HepG2 (cell line): ENCODE results near the gene MTA1. TPM values are rescaled to one million over a fixed set of nuclear protein-coding genes. Genes with fewer than 3 reads are reported as not detected.

Experiments used
- DMAP1 ChIP-seq: IDR thresholded peaks from 2 replicates; pipeline ENCODE4 v1.6.1; 2016
- E2F2 ChIP-seq: sonication (generic); formaldehyde crosslinking; IDR thresholded peaks from 2 replicates; pipeline ENCODE4 v1.4.0; 2020; ENCODE audit warnings: missing genetic modification reagents, borderline replicate concordance
- GATAD1 ChIP-seq: IDR thresholded peaks from 2 replicates; pipeline ENCODE4 v1.6.1; 2016; ENCODE audit warnings: missing genetic modification reagents, missing compliant biosample characterization
- GLI4 ChIP-seq: sonication (generic); formaldehyde crosslinking; IDR thresholded peaks from 2 replicates; pipeline ENCODE4 v1.5.1; 2020; ENCODE audit warnings: missing genetic modification reagents, mild to moderate bottlenecking, moderate library complexity, borderline replicate concordance
- HNRNPUL1 ChIP-seq: fragments of 200-400 bp; formaldehyde crosslinking; IDR thresholded peaks from 2 replicates; pipeline ENCODE4 v1.6.1; 2017; ENCODE audit warnings: low read depth, mild to moderate bottlenecking, low read length, moderate library complexity
- KAT2B ChIP-seq: fragments of 150-350 bp; IDR thresholded peaks from 2 replicates; pipeline ENCODE4 v1.6.1; 2014; ENCODE audit warnings: low read depth, low read length, borderline replicate concordance
- KAT8 ChIP-seq: IDR thresholded peaks from 2 replicates; pipeline ENCODE4 v1.6.1; 2016; ENCODE audit warnings: missing genetic modification reagents, missing compliant biosample characterization
- KIAA2018 ChIP-seq: sonication (generic); formaldehyde crosslinking; IDR thresholded peaks from 2 replicates; pipeline ENCODE4 v1.5.0; 2020; ENCODE audit warnings: mild to moderate bottlenecking, missing genetic modification reagents, borderline replicate concordance
- NBN ChIP-seq: fragments of 450-650 bp; conservative IDR thresholded peaks from 2 replicates; pipeline ENCODE4 v1.6.1; 2017
- SMARCC2 ChIP-seq: fragments of 450-650 bp; IDR thresholded peaks from 2 replicates; pipeline ENCODE4 v1.6.1; 2017; ENCODE audit warnings: antibody characterized with exemption, mild to moderate bottlenecking
- WIZ ChIP-seq: sonication (generic); formaldehyde crosslinking; IDR thresholded peaks from 2 replicates; pipeline ENCODE4 v1.5.1; 2020; ENCODE audit warnings: mild to moderate bottlenecking, missing genetic modification reagents
- ZEB1 ChIP-seq: IDR thresholded peaks from 2 replicates; pipeline ENCODE4 v1.6.1; 2012; ENCODE audit warnings: mild to moderate bottlenecking, low read depth, inconsistent platforms; ENCODE audit not compliant: insufficient replicate concordance
- ZFP90 ChIP-seq: sonication (generic); formaldehyde crosslinking; IDR thresholded peaks from 2 replicates; pipeline ENCODE4 v1.8.0; 2022; ENCODE audit warnings: missing genetic modification reagents, mild to moderate bottlenecking, inconsistent platforms, borderline replicate concordance
- ZNF564 ChIP-seq: sonication (generic); formaldehyde crosslinking; IDR thresholded peaks from 2 replicates; pipeline ENCODE4 v1.8.1; 2023; ENCODE audit warnings: mild to moderate bottlenecking, missing genetic modification reagents
- ZNF616 ChIP-seq: sonication (generic); formaldehyde crosslinking; IDR thresholded peaks from 2 replicates; pipeline ENCODE4 v1.5.0; 2020; ENCODE audit warnings: low read depth, mild to moderate bottlenecking, missing genetic modification reagents
- ZNF776 ChIP-seq: sonication (generic); formaldehyde crosslinking; IDR thresholded peaks from 2 replicates; pipeline ENCODE4 v1.4.0; 2020; ENCODE audit warnings: mild to moderate bottlenecking, missing genetic modification reagents
- polyA plus RNA-seq, 8 experiments: library from polyadenylated mRNA; depleted of rRNA in 3 of 8; stranded (reverse) in 7 of 8; unstranded in 1 of 8; fragments of >200 nt; fragmentation: Illumina TruSeq in 4 of 8; extraction: Trizol in 4 of 8; gene quantifications; 2 replicates each; pipeline versions ENCODE4 v1.2.1 to v1.2.3, GENCODE V29; 2011 to 2016; ENCODE audit warnings: low read depth in 4 of 8, missing spikeins in 1 of 8, mixed read lengths in 1 of 8; ENCODE audit not compliant: insufficient read depth in 1 of 8
- total RNA-seq, 5 experiments: library from RNA; depleted of rRNA; stranded (reverse); fragments of >200 nt; fragmentation: Illumina TruSeq; extraction: Trizol; gene quantifications; 2 replicates each; pipeline ENCODE4 v1.2.3, GENCODE V29; 2016; ENCODE audit warnings: low read depth in 1 of 5
- TF ChIP-seq, protein P1 (sequence below): sonication (generic); formaldehyde crosslinking; IDR thresholded peaks from 2 replicates; pipeline ENCODE4 v1.5.0; 2020; ENCODE audit warnings: mild to moderate bottlenecking, missing genetic modification reagents

MTA1 gene
- total and polyA plus RNA-seq, 2 of the 13 experiments (the other 11 are each of a cell fraction or from before 2014, with no cell fraction given), result 35.2 to 85.8 TPM

DNA sequence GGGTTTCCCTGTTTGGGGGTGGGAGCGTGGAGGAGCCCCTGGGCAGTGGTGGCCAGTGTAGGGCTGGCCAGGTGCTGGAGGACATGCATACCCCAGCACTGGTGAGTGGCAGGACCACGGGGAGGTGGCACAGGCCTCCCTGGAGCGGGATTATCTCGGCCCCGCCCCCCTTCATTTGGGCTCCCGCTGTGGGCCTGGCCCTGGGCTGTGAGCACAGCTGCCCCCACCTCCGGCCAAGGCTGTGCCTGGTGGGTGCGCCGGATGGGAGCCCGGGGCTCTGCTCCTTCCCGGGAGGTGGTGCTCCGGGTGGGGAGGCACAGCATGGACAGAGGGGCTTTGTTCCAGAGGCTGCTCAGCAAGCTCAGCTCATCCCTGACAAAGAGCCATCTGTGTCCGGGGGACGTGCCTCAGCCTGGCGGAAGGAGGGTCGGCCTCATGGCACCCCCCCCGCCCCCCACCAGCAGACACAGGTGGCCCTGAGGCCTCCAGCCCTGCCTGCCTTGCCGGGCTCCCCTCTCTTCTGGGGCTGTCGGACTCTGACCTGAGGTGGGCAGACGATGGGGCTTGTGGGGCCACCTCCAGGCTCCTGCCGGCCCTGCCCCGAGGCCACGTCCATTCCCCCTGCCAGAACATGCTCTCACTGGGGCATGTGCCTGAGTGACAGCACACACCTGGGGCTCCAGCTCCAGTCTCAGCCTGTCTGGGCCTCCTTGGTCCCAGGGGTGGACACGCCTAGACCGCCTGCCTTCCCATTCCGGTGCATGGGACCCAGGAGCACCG, 79.8 kb downstream of the MTA1 start (continued):
- TF ChIP-seq KIAA2018 (CRISPR knock-in tag) (no peak; the same call in 1 of the 2 replicates), NBN (no peak), DMAP1 (CRISPR knock-in tag) (peak; percentile 77), ZNF776 (CRISPR knock-in tag) (peak; percentile 69; the same call in 1 of the 2 replicates), HNRNPUL1 (no peak), GATAD1 (CRISPR knock-in tag) (peak; percentile 60; the same call in 1 of the 2 replicates), KAT2B (no peak), WIZ (0 out of 2 replicates have a peak, but pooled peaks have one; percentile 34), E2F2 (CRISPR knock-in tag) (no peak), GLI4 (CRISPR knock-in tag) (peak; percentile 46; the same call in 1 of the 2 replicates), ZFP90 (CRISPR knock-in tag) (peak; percentile 74), KAT8 (CRISPR knock-in tag) (peak; percentile 56), SMARCC2 (no peak), ZNF616 (CRISPR knock-in tag) (peak; percentile 45), ZNF564 (CRISPR knock-in tag) (peak; percentile 43; the same call in 1 of the 2 replicates), ZEB1 (no peak)
- TF ChIP-seq, protein P1, sequence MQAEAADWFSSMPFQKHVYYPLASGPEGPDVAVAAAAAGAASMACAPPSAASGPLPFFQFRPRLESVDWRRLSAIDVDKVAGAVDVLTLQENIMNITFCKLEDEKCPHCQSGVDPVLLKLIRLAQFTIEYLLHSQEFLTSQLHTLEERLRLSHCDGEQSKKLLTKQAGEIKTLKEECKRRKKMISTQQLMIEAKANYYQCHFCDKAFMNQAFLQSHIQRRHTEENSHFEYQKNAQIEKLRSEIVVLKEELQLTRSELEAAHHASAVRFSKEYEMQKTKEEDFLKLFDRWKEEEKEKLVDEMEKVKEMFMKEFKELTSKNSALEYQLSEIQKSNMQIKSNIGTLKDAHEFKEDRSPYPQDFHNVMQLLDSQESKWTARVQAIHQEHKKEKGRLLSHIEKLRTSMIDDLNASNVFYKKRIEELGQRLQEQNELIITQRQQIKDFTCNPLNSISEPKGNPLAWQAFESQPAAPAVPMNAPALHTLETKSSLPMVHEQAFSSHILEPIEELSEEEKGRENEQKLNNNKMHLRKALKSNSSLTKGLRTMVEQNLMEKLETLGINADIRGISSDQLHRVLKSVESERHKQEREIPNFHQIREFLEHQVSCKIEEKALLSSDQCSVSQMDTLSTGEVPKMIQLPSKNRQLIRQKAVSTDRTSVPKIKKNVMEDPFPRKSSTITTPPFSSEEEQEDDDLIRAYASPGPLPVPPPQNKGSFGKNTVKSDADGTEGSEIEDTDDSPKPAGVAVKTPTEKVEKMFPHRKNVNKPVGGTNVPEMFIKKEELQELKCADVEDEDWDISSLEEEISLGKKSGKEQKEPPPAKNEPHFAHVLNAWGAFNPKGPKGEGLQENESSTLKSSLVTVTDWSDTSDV, result 0 out of 2 replicates have a peak, but pooled peaks have one; percentile 33
